ENCODE measurements around the gene CCL25.
"Not testable (repeated sequence)": the region's sequence is repeated elsewhere in the genome, so short reads cannot be mapped to it uniquely, and the experiment has no call there.

GRCh38 chr19:8024256-8024655 lies 28.3 kb upstream of the CCL25 start:
- not testable (repeated sequence) for TF ChIP-seq CTCF (tag by site-specific recombination; IDR thresholded peaks at IDR 0.05); ZNF138 (tag by site-specific recombination; IDR thresholded peaks at IDR 0.05; ENCODE audit: borderline replicate concordance); PRDM1 (tag by site-specific recombination; IDR thresholded peaks at IDR 0.05); YY1 (tag by site-specific recombination; IDR thresholded peaks at IDR 0.05)
- TF ChIP-seq, protein P1, sequence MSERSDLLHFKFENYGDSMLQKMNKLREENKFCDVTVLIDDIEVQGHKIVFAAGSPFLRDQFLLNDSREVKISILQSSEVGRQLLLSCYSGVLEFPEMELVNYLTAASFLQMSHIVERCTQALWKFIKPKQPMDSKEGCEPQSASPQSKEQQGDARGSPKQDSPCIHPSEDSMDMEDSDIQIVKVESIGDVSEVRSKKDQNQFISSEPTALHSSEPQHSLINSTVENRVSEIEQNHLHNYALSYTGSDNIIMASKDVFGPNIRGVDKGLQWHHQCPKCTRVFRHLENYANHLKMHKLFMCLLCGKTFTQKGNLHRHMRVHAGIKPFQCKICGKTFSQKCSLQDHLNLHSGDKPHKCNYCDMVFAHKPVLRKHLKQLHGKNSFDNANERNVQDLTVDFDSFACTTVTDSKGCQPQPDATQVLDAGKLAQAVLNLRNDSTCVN (tag by site-specific recombination; optimal IDR thresholded peaks at IDR 0.05): not testable (repeated sequence)

Data from HEK293 (cell line).